ENCODE measurements around the gene ANKS1B. TPM values are rescaled to one million over a fixed set of nuclear protein-coding genes. Genes with fewer than 3 reads are reported as not detected.

The ANKS1B gene
- total RNA-seq, 3 donors from 2014 or later (not counting 1 experiment from before 2014, with no cell fraction given), result not detected

- no peaks in the 10 kb centered on the region for H3K4me1 ChIP-seq (ENCODE audit: control insufficient read depth, insufficient read depth, low read length)
- ATAC-seq, result no peak
- Mint-ChIP-seq H3K4me1 (no peaks in the 10 kb centered on the region), H3K27me3 (ENCODE audit: low read depth in 2 of 2) (no peaks in the 10 kb centered on the region), H3K27ac (no peak overlapping the region), H3K36me3 (no peaks in the 10 kb centered on the region), H3K9me3 (peaks cover 4 to 6% of the 10 kb centered on the region in 2 donors), H3K4me3 (no peak overlapping the region)
- H3K9me3 ChIP-seq (ENCODE audit: control insufficient read depth, insufficient read depth, low read length), result no peaks in the 10 kb centered on the region
- intact Hi-C loops (cut with micrococcal nuclease), result no loop called here
- no peaks in the 10 kb centered on the region for H3K27me3 ChIP-seq (ENCODE audit: control insufficient read depth, insufficient read depth, low read length)
- WGBS (ENCODE audit: insufficient coverage), result 80% methylated on average over 1 of the region's 4 CpGs
- TF ChIP-seq, protein P1, sequence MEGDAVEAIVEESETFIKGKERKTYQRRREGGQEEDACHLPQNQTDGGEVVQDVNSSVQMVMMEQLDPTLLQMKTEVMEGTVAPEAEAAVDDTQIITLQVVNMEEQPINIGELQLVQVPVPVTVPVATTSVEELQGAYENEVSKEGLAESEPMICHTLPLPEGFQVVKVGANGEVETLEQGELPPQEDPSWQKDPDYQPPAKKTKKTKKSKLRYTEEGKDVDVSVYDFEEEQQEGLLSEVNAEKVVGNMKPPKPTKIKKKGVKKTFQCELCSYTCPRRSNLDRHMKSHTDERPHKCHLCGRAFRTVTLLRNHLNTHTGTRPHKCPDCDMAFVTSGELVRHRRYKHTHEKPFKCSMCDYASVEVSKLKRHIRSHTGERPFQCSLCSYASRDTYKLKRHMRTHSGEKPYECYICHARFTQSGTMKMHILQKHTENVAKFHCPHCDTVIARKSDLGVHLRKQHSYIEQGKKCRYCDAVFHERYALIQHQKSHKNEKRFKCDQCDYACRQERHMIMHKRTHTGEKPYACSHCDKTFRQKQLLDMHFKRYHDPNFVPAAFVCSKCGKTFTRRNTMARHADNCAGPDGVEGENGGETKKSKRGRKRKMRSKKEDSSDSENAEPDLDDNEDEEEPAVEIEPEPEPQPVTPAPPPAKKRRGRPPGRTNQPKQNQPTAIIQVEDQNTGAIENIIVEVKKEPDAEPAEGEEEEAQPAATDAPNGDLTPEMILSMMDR (IDR thresholded peaks at IDR 0.05), result no peak
- no peak overlapping the region for H3K4me3 ChIP-seq (ENCODE audit: low read length)
- no peak for DNase-seq
- H3K36me3 ChIP-seq (ENCODE audit: control insufficient read depth, insufficient read depth, low read length), result no peaks in the 10 kb centered on the region
- no peak overlapping the region for H3K27ac ChIP-seq (ENCODE audit: low read length)
Measured at GRCh38 chr12:99959549-99960170, 25.1 kb downstream of the ANKS1B start.

DNA sequence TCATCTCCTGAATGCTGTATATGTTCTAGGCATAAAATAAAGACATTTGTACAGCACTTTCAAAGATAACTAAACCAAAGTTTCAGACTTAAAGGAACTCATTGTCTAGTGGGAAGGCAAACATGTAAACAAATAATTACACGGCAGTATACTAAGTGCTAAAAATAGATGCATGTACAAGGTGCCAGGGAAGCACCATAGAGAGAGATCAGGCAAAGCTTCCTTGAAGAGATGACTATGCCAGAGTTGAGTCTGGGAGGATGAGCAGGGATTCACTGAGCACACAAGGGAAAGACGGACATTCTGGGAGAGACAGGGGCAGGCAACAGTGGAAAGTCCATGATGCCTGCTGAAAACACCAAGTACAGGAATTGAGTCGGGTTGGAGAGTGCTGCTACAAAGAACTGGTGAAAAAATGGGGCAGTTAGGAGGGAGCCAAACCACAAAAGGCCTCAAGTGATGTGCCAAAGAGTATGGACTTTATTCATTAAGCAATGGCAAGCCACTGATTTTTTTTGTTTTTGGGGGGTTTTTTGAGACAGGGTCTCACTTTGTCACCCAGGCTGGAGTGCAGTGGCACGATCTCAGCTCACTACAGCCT is 26.8 kb downstream of the ANKS1B start:
- Mint-ChIP-seq H3K27ac (no peak overlapping the region), H3K4me1 (no peaks in the 10 kb centered on the region), H3K36me3 (no peaks in the 10 kb centered on the region), H3K27me3 (ENCODE audit: low read depth in 2 of 2) (no peaks in the 10 kb centered on the region), H3K4me3 (no peak overlapping the region), H3K9me3 (peaks cover 0 to 5% of the 10 kb centered on the region in 2 donors)
- Histone ChIP-seq H3K4me3 (ENCODE audit: low read length) (no peak overlapping the region), H3K36me3 (ENCODE audit: control insufficient read depth, insufficient read depth, low read length) (no peaks in the 10 kb centered on the region), H3K27ac (ENCODE audit: low read length) (no peak overlapping the region), H3K27me3 (ENCODE audit: control insufficient read depth, insufficient read depth, low read length) (no peaks in the 10 kb centered on the region), H3K9me3 (ENCODE audit: control insufficient read depth, insufficient read depth, low read length) (no peaks in the 10 kb centered on the region), H3K4me1 (ENCODE audit: control insufficient read depth, insufficient read depth, low read length) (no peaks in the 10 kb centered on the region)
- TF ChIP-seq, protein P1 (IDR thresholded peaks at IDR 0.05), result no peak
- DNase-seq, result no peak
- 57% methylated on average over 4 of the region's 4 CpGs for WGBS (ENCODE audit: insufficient coverage)
- intact Hi-C loops (cut with micrococcal nuclease), result no loop called here
- ATAC-seq, result no peak

DNA sequence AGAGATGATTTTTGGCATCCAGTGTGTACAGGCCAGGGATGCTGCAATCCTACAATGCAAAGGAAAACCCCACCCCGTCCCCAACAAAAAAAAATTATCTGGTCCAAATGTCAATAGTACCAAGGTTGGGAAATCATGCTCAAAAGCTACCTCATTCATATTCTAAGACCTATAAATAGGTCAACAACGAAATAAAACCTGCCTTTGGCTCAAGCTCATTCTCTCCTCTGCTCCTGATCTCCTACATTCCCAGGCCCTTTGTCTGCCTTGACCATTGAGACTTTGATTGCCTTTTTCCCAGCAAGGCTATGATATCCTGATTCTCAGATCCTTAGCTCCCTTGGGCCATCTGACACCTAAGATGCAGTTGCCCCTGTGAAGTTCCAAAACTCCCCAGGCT is 30.0 kb downstream of the ANKS1B start:
- no peaks in the 10 kb centered on the region for H3K36me3 Mint-ChIP-seq

More for the DNA sequence above, 30.0 kb downstream of the ANKS1B start:
- no peaks in the 10 kb centered on the region for H3K4me1 Mint-ChIP-seq
- no peaks in the 10 kb centered on the region for H3K27me3 Mint-ChIP-seq (ENCODE audit: low read depth in 2 of 2)
- H3K9me3 ChIP-seq (ENCODE audit: control insufficient read depth, insufficient read depth, low read length), result no peaks in the 10 kb centered on the region
- no peak for DNase-seq
- no peak for ATAC-seq
- H3K27ac Mint-ChIP-seq, result no peak overlapping the region
- no peak overlapping the region for H3K27ac ChIP-seq (ENCODE audit: low read length)
- WGBS (ENCODE audit: insufficient coverage), result 54% methylated on average over 2 of the region's 2 CpGs
- TF ChIP-seq, protein P1 (IDR thresholded peaks at IDR 0.05), result no peak
- intact Hi-C loops (cut with micrococcal nuclease), result no loop called here
- no peak overlapping the region for H3K4me3 ChIP-seq (ENCODE audit: low read length)
- H3K27me3 ChIP-seq (ENCODE audit: control insufficient read depth, insufficient read depth, low read length), result no peaks in the 10 kb centered on the region
- H3K4me3 Mint-ChIP-seq, result no peak overlapping the region
- H3K4me1 ChIP-seq (ENCODE audit: control insufficient read depth, insufficient read depth, low read length), result no peaks in the 10 kb centered on the region
- H3K9me3 Mint-ChIP-seq, result peaks cover 0 to 9% of the 10 kb centered on the region in 2 donors
- no peaks in the 10 kb centered on the region for H3K36me3 ChIP-seq (ENCODE audit: control insufficient read depth, insufficient read depth, low read length)

Measured in natural killer cell (primary cell).